CD4-positive, CD25-positive, alpha-beta regulatory T cell (primary cell): ENCODE data around the gene CCDC92B. TPM values are rescaled to one million over a fixed set of nuclear protein-coding genes. Genes with fewer than 3 reads are reported as not detected.
A peak's percentile ranks its signal among the peaks of the same experiment; 100 is the strongest.
"Not testable (repeated sequence)": the region's sequence is repeated elsewhere in the genome, so short reads cannot be mapped to it uniquely, and the experiment has no call there.

ENCODE experiments used
- ATAC-seq, 2 donors: fragments of 150-1000 bp; cut with Tn5 transposase; one replicate each; pipeline ENCODE4 v1.10.0; 2021; ENCODE audit warnings: low read depth in 2 of 2, moderate number of reproducible peaks in 2 of 2, moderate library complexity in 1 of 2
- DNase-seq, 3 donors: peaks; one replicate each; pipeline versions ENCODE4 v3.0.0 to v3.0.0-alpha.2; 2012 to 2022; ENCODE audit warnings: mixed read lengths in 1 of 3
- H3K27ac ChIP-seq: one replicate; pipeline ENCODE4 v1.7.0; 2013; ENCODE audit warnings: mild to moderate bottlenecking, low read length; ENCODE audit not compliant: insufficient read depth, poor library complexity, severe bottlenecking
- H3K27me3 ChIP-seq: one replicate; pipeline ENCODE4 v1.7.0; 2013; ENCODE audit warnings: low read length; ENCODE audit not compliant: control insufficient read depth, insufficient read depth
- H3K36me3 ChIP-seq: one replicate; pipeline ENCODE4 v1.7.0; 2013; ENCODE audit warnings: mild to moderate bottlenecking, low read length, moderate library complexity; ENCODE audit not compliant: control insufficient read depth, insufficient read depth
- H3K4me1 ChIP-seq: 2 replicates; pipeline ENCODE4 v1.7.0; 2013; ENCODE audit warnings: mild to moderate bottlenecking, low read length; ENCODE audit not compliant: insufficient read depth, control insufficient read depth, poor library complexity, severe bottlenecking
- H3K4me3 ChIP-seq: one replicate; pipeline ENCODE4 v1.7.0; 2013; ENCODE audit warnings: low read depth, mild to moderate bottlenecking, low read length, moderate library complexity
- H3K9me3 ChIP-seq, 2 experiments: 1 replicate in 1 of 2; 2 replicates in 1 of 2; pipeline ENCODE4 v1.7.0; 2013; ENCODE audit warnings: low read length in 2 of 2, mild to moderate bottlenecking in 1 of 2, moderate library complexity in 1 of 2; ENCODE audit not compliant: control insufficient read depth in 2 of 2
- H3K27ac Mint-ChIP-seq, 3 donors: one replicate each; pipeline ENCODE4 v1.8.0; 2020 to 2022; ENCODE audit warnings: mild to moderate bottlenecking in 3 of 3, mixed read lengths in 3 of 3, moderate library complexity in 2 of 3
- H3K27me3 Mint-ChIP-seq: one replicate; pipeline ENCODE4 v1.8.0; 2022; ENCODE audit warnings: mild to moderate bottlenecking, mixed read lengths
- H3K36me3 Mint-ChIP-seq: one replicate; pipeline ENCODE4 v1.8.0; 2020; ENCODE audit warnings: mixed read lengths
- H3K4me1 Mint-ChIP-seq, 4 donors: one replicate each; pipeline ENCODE4 v1.8.0; 2020 to 2022; ENCODE audit warnings: mixed read lengths in 4 of 4, mild to moderate bottlenecking in 1 of 4
- H3K4me3 Mint-ChIP-seq, 4 donors: one replicate each; pipeline ENCODE4 v1.8.0; 2020 to 2022; ENCODE audit warnings: mild to moderate bottlenecking in 4 of 4, mixed read lengths in 4 of 4, moderate library complexity in 3 of 4
- H3K9me3 Mint-ChIP-seq, 7 donors: one replicate each; pipeline ENCODE4 v1.8.0; 2020 to 2022; ENCODE audit warnings: mixed read lengths in 7 of 7, mild to moderate bottlenecking in 3 of 7, moderate library complexity in 2 of 7
- polyA plus RNA-seq, 4 donors: library from polyadenylated mRNA; unstranded; fragments of 300-500 nt; fragmentation: Illumina TruSeq; gene quantifications; one replicate each; pipeline ENCODE4 v1.2.3, GENCODE V29; 2021
- total RNA-seq: library from RNA; stranded (reverse); gene quantifications from one replicate; pipeline ENCODE4 v1.2.3, GENCODE V29; 2022

CCDC92B gene
- total and polyA plus RNA-seq, 5 donors from 2014 or later: 0.12 TPM; not detected in 4

GRCh38 chr17:2687074-2687418, 62.4 kb downstream of the CCDC92B start:
- H3K27ac ChIP-seq: no peak overlapping the region
- H3K4me1 Mint-ChIP-seq: peaks cover 0 to 3% (median 0%) of the 10 kb centered on the region in 4 donors
- H3K27me3 Mint-ChIP-seq: no peaks in the 10 kb centered on the region

GRCh38 chr17:2685696-2686095, 63.8 kb downstream of the CCDC92B start:
- H3K27me3 Mint-ChIP-seq: no peaks in the 10 kb centered on the region
- DNase-seq (no peak), ATAC-seq (peak in 1 of 2 donors; percentile 15)
- peaks cover 0 to 3% (median 0%) of the 10 kb centered on the region in 4 donors for H3K4me1 Mint-ChIP-seq
- Histone ChIP-seq H3K27me3 (no peaks in the 10 kb centered on the region), H3K27ac (no peak overlapping the region), H3K4me1 (no peaks in the 10 kb centered on the region), H3K9me3 (no peaks in the 10 kb centered on the region), H3K4me3 (no peak overlapping the region), H3K36me3 (peaks cover 40% of the 10 kb centered on the region)
- H3K4me3 Mint-ChIP-seq: no peak overlapping the region
- H3K27ac Mint-ChIP-seq: no peak overlapping the region
- H3K9me3 Mint-ChIP-seq: peaks cover 0 to 1% (median 0%) of the 10 kb centered on the region in 7 donors
- H3K36me3 Mint-ChIP-seq: peaks cover 23% of the 10 kb centered on the region

More at GRCh38 chr17:2687074-2687418, 62.4 kb downstream of the CCDC92B start:
- ATAC-seq (no peak), DNase-seq (no peak)
- no peaks in the 10 kb centered on the region for H3K27me3 ChIP-seq
- no peak overlapping the region for H3K4me3 Mint-ChIP-seq
- H3K27ac Mint-ChIP-seq: no peak overlapping the region
- peaks cover 0 to 1% (median 0%) of the 10 kb centered on the region in 7 donors for H3K9me3 Mint-ChIP-seq
- H3K36me3 ChIP-seq: peaks cover 28% of the 10 kb centered on the region
- H3K4me3 ChIP-seq: no peak overlapping the region
- no peaks in the 10 kb centered on the region for H3K4me1 ChIP-seq
- H3K36me3 Mint-ChIP-seq: peaks cover 11% of the 10 kb centered on the region
- no peaks in the 10 kb centered on the region for H3K9me3 ChIP-seq

GRCh38 chr17:2684549-2684948, 64.9 kb downstream of the CCDC92B start:
- Histone ChIP-seq H3K27ac (no peak overlapping the region), H3K36me3 (peaks cover 52% of the 10 kb centered on the region), H3K27me3 (no peaks in the 10 kb centered on the region), H3K4me1 (no peaks in the 10 kb centered on the region), H3K4me3 (no peak overlapping the region), H3K9me3 (no peaks in the 10 kb centered on the region)
- DNase-seq: no peak
- H3K4me3 Mint-ChIP-seq: no peak overlapping the region
- peaks cover 32% of the 10 kb centered on the region for H3K36me3 Mint-ChIP-seq
- H3K4me1 Mint-ChIP-seq: peaks cover 0 to 3% (median 0%) of the 10 kb centered on the region in 4 donors
- H3K27me3 Mint-ChIP-seq: no peaks in the 10 kb centered on the region
- no peak for ATAC-seq
- H3K27ac Mint-ChIP-seq: no peak overlapping the region
- peaks cover 0 to 1% (median 0%) of the 10 kb centered on the region in 7 donors for H3K9me3 Mint-ChIP-seq

GRCh38 chr17:2683912-2684311, 65.5 kb downstream of the CCDC92B start:
- Histone ChIP-seq H3K36me3 (peaks cover 55% of the 10 kb centered on the region), H3K27me3 (no peaks in the 10 kb centered on the region), H3K9me3 (no peaks in the 10 kb centered on the region), H3K4me1 (no peaks in the 10 kb centered on the region), H3K4me3 (no peak overlapping the region), H3K27ac (no peak overlapping the region)
- DNase-seq: no peak
- ATAC-seq: no peak
- H3K9me3 Mint-ChIP-seq: no peaks in the 10 kb centered on the region
- no peak overlapping the region for H3K4me3 Mint-ChIP-seq
- H3K27me3 Mint-ChIP-seq: no peaks in the 10 kb centered on the region
- peaks cover 38% of the 10 kb centered on the region for H3K36me3 Mint-ChIP-seq
- H3K4me1 Mint-ChIP-seq: peaks cover 0 to 4% (median 0%) of the 10 kb centered on the region in 4 donors
- peak overlapping the region in 1 of 3 donors; percentile 33 for H3K27ac Mint-ChIP-seq

- Mint-ChIP-seq H3K27ac (peak overlapping the region in 2 of 3 donors; percentile 12 to 61), H3K4me1 (peaks cover 0 to 4% (median 0%) of the 10 kb centered on the region in 4 donors), H3K9me3 (no peaks in the 10 kb centered on the region), H3K36me3 (peaks cover 39% of the 10 kb centered on the region), H3K4me3 (no peak overlapping the region), H3K27me3 (no peaks in the 10 kb centered on the region)
- peaks cover 63% of the 10 kb centered on the region for H3K36me3 ChIP-seq
- DNase-seq (no peak), ATAC-seq (no peak)
- H3K27ac ChIP-seq: no peak overlapping the region
- H3K4me1 ChIP-seq: no peaks in the 10 kb centered on the region
- no peaks in the 10 kb centered on the region for H3K9me3 ChIP-seq
- H3K4me3 ChIP-seq: no peak overlapping the region
- no peaks in the 10 kb centered on the region for H3K27me3 ChIP-seq
Measured at GRCh38 chr17:2682176-2682938, 67.1 kb downstream of the CCDC92B start.

GRCh38 chr17:2681650-2682049, 67.8 kb downstream of the CCDC92B start:
- DNase-seq: no peak
- no peak for ATAC-seq
- no peaks in the 10 kb centered on the region for H3K4me1 ChIP-seq
- no peaks in the 10 kb centered on the region for H3K9me3 Mint-ChIP-seq
- H3K9me3 ChIP-seq: no peaks in the 10 kb centered on the region
- no peaks in the 10 kb centered on the region for H3K27me3 Mint-ChIP-seq
- H3K27me3 ChIP-seq: no peaks in the 10 kb centered on the region
- H3K27ac ChIP-seq: no peak overlapping the region
- peaks cover 0 to 4% (median 0%) of the 10 kb centered on the region in 4 donors for H3K4me1 Mint-ChIP-seq
- peaks cover 69% of the 10 kb centered on the region for H3K36me3 ChIP-seq
- no peak overlapping the region for H3K4me3 Mint-ChIP-seq
- H3K4me3 ChIP-seq: no peak overlapping the region
- no peak overlapping the region for H3K27ac Mint-ChIP-seq
- H3K36me3 Mint-ChIP-seq: peaks cover 44% of the 10 kb centered on the region

GRCh38 chr17:2680961-2681360, 68.5 kb downstream of the CCDC92B start:
- H3K4me1 ChIP-seq: no peaks in the 10 kb centered on the region
- H3K27me3 ChIP-seq: no peaks in the 10 kb centered on the region
- H3K9me3 ChIP-seq: no peaks in the 10 kb centered on the region
- no peak for ATAC-seq
- H3K27ac Mint-ChIP-seq: no peak overlapping the region
- H3K4me1 Mint-ChIP-seq: peaks cover 0 to 4% (median 0%) of the 10 kb centered on the region in 4 donors
- peaks cover 46% of the 10 kb centered on the region for H3K36me3 Mint-ChIP-seq
- no peak overlapping the region for H3K4me3 ChIP-seq
- no peaks in the 10 kb centered on the region for H3K27me3 Mint-ChIP-seq
- H3K36me3 ChIP-seq: peaks cover 75% of the 10 kb centered on the region
- H3K4me3 Mint-ChIP-seq: no peak overlapping the region
- H3K9me3 Mint-ChIP-seq: no peaks in the 10 kb centered on the region
- H3K27ac ChIP-seq: no peak overlapping the region
- DNase-seq: no peak

GRCh38 chr17:2679247-2679646, 70.2 kb downstream of the CCDC92B start:
- not testable (repeated sequence) for H3K4me3 ChIP-seq, H3K4me1 ChIP-seq, H3K4me1 Mint-ChIP-seq, H3K27me3 Mint-ChIP-seq, H3K27ac ChIP-seq, H3K4me3 Mint-ChIP-seq, H3K9me3 Mint-ChIP-seq, H3K9me3 ChIP-seq, ATAC-seq, H3K27me3 ChIP-seq, DNase-seq
- H3K36me3 ChIP-seq: peaks cover 82% of the 10 kb centered on the region
- Mint-ChIP-seq H3K36me3 (peaks cover 51% of the 10 kb centered on the region), H3K27ac (peak overlapping the region in 1 of 3 donors; percentile 5)
